WTC11 (cell line): ENCODE data around the gene ATP2B3.

ENCODE experiments used
- CBFB ChIP-seq: sonication (generic); formaldehyde crosslinking; IDR thresholded peaks from 2 replicates; pipeline ENCODE4 v1.8.1; 2022; ENCODE audit warnings: mild to moderate bottlenecking, low read depth, missing genetic modification reagents
- ESRRA ChIP-seq: sonication (generic); formaldehyde crosslinking; IDR thresholded peaks from 2 replicates; pipeline ENCODE4 v1.8.1; 2022; ENCODE audit warnings: mild to moderate bottlenecking, missing genetic modification reagents, borderline replicate concordance
- SP1 ChIP-seq: sonication (generic); formaldehyde crosslinking; conservative IDR thresholded peaks from 2 replicates; pipeline ENCODE4 v1.8.1; 2022; ENCODE audit warnings: missing genetic modification reagents

DNA sequence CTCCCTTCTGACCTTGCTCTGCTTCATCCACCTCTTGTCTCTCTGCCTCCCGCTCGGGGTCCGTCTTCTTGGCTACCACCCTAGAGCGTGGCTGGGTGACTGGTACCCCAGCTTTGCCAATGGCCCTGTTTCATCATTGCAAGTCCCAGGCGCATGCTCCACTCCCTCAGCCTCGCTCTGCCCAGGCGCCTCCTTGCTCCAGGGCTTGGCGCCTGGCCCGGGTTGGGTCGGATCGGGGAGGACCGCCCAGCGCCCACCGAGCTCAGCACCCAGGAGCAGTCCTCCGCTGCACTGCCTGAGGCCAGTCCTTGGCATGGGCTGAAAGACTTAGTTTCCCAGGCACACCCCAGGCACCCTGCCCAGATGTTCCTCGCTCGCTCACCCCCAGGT lies 22.1 kb upstream of the ATP2B3 start:
- no peak for TF ChIP-seq SP1 (CRISPR knock-in tag)
- no peak for TF ChIP-seq CBFB (CRISPR knock-in tag)
- TF ChIP-seq ESRRA = no peak
